GM19397 (cell line): ENCODE data around the gene LEKR1.
"Not testable (repeated sequence)": the region's sequence is repeated elsewhere in the genome, so short reads cannot be mapped to it uniquely, and the experiment has no call there.

Experiments
- ATAC-seq: cut with Tn5 transposase; IDR thresholded peaks from one replicate; pipeline ENCODE4 v1.9.1; 2021; ENCODE audit warnings: mild to moderate bottlenecking, moderate library complexity; ENCODE audit not compliant: unreplicated experiment

Gene LEKR1

GRCh38 chr3:156826144-156826895 is at the start of gene LEKR1:
Gene LEKR1 (plus strand): TSS chr3:156826353. CDS start chr3:156829330, 2,977 bp downstream.
- ATAC-seq = peak; percentile 95

GRCh38 chr3:156776871-156777270 is 49.3 kb upstream of the LEKR1 start:
- no peak for ATAC-seq

DNA sequence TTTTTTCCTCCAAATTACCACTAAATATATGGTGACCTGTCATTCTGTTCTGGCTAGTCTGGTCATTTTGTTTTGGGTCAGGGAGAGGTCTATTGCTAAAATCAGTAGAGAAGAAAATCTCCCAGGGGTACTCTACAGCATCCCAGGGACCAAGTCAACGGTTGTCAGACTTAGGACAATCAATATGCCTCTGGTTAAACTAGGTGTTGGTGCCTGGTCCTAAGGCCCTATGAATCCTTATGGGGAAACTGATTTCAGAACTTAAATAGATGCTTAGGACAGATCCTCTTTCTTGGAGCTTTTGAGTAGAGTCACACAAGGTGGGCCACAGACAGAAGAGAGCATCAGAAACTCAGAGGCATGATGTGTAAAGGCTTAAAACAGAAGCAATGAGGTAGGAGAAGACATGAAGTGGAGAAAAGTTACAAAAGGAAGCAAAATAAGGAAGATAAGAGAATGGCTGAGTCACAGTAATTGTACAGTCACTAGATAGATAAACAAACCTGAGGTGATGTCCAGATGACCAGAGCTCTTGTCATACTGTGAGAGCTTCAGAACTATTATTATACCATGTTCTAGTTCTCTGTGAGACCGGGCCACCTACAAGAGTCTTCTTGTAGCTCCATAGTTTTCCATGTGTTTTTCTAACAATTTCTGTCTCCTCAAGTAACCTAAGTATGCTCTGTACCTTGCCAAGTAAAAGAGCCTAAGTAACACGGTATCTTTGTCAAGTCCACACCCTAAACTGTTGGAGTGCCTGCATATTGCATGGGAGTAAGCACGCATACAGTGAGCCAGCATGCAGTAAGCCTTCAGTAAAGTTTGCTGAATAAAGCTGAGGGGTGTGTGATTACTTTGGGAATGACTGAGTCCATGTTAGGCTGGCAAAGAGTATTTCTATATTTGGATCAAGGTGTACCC is 44.6 kb upstream of the LEKR1 start:
- ATAC-seq = no peak

DNA sequence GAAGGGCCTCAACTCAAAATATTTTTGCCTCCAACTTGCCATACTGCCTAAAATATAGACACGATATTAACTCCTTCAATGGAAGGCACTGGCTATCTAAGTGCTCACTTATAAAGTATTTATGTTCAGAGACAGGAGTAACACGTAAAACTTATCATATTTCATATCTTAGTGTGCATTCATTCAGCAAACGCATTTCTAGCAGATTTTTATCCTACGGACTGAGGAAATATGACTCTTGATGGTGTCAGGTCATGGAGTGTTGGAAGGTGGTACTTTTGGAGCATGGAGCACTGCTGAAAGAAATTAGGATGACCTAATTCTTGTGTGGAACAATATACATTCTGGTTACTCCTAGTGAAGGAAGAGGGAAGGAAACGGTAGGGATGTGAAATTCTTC is 43.8 kb upstream of the LEKR1 start:
- ATAC-seq = no peak

DNA sequence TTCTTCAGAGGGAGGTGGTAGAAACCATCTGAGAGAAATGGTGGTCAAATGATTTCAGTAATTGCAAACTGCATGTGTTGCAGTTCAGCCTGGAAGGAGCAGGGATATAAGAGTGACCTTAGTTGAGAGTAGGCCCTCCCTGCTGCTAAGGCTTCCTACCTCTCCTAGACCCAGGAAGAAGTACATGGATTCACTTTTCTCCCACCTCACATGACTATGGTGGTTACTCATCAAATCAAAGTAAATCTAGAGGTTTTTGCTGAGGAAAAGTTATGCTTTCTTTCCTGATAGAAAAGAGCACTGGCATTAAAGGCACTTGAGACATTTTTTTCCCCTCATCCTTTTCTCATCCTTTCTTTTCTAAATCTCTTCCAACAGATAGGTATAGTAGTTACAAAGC is 43.2 kb upstream of the LEKR1 start:
- ATAC-seq = no peak

DNA sequence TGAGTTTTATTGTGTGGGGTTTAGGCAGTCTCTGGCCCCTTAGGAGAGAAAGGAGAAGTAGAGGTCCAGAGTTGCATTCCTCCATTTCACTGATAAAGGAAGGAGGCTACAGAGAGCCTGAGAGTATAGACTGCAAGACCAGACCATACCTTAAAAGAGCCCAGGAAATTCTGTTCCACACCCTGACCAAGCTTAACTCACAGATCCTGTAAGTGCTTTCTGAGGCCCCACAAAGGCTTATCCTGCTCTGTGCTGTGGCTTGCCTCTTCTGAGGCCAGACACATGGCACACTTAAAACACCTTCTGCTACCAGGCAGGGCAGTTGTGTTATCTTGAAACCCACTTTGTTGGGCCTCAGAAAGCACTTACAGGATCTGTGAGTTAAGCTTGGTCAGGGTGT is 39.2 kb upstream of the LEKR1 start:
- ATAC-seq = no peak

GRCh38 chr3:156787926-156788663 is 38.1 kb upstream of the LEKR1 start:
- ATAC-seq = peak; percentile 57

- ATAC-seq = no peak
Observed at GRCh38 chr3:156788846-156789245, 37.3 kb upstream of the LEKR1 start.

DNA sequence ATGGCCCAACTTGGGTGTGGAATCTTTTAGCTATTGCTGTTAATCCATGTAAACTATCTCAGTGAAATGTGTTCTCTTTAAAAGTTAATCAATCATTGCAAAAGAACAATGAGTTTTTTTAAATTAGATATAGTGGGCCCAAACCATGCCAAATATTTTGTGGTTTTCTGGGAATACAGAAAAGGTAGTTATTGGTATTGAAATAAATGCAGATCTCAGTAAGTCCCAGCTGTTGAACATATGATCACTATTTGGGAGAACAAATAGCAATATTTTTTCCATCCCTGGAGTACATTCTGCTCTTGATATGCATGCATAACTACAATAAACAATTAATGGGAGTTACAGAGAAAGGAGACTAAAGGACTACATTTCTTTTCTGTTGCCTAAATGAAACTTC is 36.0 kb upstream of the LEKR1 start:
- no peak for ATAC-seq

DNA sequence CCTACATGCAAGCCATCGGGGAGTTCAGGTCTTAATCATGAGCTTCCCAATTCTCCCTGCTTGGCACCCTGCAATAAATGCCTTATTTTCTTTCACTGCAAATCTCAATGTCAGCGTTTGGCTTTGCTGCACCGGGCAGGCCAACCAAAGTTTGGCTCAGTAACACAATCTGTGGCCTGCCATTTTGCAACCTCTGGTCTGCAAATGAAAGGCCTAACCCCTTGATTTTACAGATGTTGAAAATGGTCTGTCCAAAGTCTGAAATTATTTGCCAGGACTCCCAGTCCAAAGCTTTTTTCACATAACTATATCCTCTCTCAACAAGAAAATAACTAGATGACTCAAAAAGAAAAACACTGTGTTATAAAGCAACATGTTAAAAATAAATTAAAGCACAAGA is 34.0 kb upstream of the LEKR1 start:
- no peak for ATAC-seq

- ATAC-seq = no peak
Observed at GRCh38 chr3:156792536-156792935, 33.6 kb upstream of the LEKR1 start.

GRCh38 chr3:156792945-156793344 is 33.2 kb upstream of the LEKR1 start:
- no peak for ATAC-seq

DNA sequence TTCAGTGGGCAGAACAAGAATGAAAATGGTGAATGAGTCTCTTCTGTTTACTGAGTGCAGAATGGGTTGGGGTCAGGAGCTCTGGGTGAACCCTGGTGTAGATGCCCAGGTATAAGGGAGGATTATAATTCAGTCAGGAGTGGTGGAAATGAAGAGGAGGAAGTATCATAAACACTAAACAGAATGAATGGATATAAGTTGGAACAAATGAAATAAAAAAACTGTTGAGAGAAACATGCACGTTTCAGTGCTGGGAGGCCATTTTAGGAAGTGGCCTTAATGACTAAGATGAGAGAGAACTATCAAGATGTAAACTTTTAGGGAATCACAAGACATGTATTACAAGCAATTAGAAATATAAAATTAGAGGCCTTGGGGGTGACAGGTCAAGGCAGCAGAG is 32.8 kb upstream of the LEKR1 start:
- ATAC-seq = no peak

GRCh38 chr3:156793851-156794250 is 32.3 kb upstream of the LEKR1 start:
- ATAC-seq = no peak

- no peak for ATAC-seq
Observed at GRCh38 chr3:156795890-156796481, 30.2 kb upstream of the LEKR1 start.

DNA sequence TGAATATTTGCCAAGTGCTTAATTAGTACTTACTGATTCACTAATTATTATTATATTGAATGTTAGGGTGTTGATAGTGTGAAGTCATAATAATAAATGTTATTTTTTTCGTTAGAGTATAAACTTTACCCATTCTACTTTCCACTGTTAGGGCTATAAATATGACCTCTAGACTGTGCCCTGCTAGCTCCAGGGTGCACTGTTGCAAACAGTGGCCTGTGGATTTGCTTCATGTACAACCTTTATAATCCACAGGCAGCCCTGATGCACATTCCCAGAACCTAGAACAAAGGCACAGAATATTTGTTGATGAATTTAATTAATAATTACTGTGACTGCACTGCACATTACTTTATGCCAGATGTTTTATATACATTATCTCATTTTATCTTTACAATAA is 28.8 kb upstream of the LEKR1 start:
- ATAC-seq = no peak

DNA sequence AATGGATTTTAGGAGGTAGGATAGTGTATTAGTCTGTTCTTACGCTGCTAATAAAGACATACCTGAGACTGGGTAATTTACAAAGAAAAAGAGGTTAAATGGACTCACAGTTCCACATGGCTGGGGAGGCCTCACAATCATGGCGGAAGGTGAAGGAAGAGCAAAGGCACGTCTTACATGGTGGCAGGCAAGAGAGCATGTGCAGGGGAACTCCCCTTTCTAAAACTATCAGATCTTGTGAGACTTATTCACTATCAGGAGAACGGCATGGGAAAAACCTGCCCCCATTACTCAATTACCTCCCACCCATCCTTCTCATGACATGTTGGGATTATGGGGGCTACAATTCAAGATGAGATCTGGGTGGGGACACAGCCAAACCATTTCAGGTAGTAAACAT is 25.9 kb upstream of the LEKR1 start:
- not testable (repeated sequence) for ATAC-seq

DNA sequence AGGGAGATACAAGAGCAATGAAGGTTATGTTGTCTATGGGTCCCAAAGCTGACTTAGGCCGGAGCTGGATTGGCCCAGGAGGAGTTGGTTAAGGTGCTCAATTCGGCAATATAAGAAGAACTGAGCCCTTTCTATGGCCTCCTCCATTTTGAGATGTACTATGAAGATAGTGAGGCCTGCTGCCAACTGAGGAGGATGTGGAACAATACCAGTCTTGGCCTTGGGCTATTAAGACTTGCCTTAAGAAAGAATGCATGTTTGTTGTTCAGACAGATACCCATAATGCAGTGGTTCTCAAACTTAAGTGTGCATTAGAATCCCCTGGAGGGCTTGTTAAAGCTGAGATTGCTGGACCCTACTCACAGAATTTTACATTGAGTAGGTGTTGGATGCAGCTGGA is 24.4 kb upstream of the LEKR1 start:
- no peak for ATAC-seq

GRCh38 chr3:156802821-156803606 is 23.1 kb upstream of the LEKR1 start:
- no peak for ATAC-seq
